CD4-positive, alpha-beta T cell (primary cell): ENCODE data around the gene ZGLP1. TPM values are rescaled to one million over a fixed set of nuclear protein-coding genes. Genes with fewer than 3 reads are reported as not detected.

Experiments used
- ATAC-seq: fragments of 200-7000 bp; cut with Tn5 transposase; one replicate; pipeline ENCODE4 v1.10.0; 2022; ENCODE audit warnings: mild to moderate bottlenecking; ENCODE audit not compliant: poor library complexity
- CTCF ChIA-PET: fragments of 350-600 bp; sonication (Branson Sonifier 250); formaldehyde crosslinking; loops from one replicate; lab custom pipeline; 2021; ENCODE audit warnings: antibody characterized with exemption, inconsistent platforms; lab: Charles Lee
- POLR2A ChIA-PET: fragments of 350-600 bp; sonication (Branson Sonifier 250); formaldehyde crosslinking; loops from one replicate; lab custom pipeline; 2021; ENCODE audit warnings: antibody characterized with exemption, inconsistent platforms; lab: Charles Lee
- DNase-seq, 14 experiments: peaks; one replicate each; pipeline ENCODE4 v3.0.0-alpha.2; 2013 to 2020; ENCODE audit warnings: mixed read lengths in 2 of 14
- H3K27ac ChIP-seq, 2 donors: one replicate each; pipeline versions ENCODE4 v1.5.1 to v1.7.0; 2013; ENCODE audit warnings: low read length in 2 of 2, low read depth in 1 of 2, mild to moderate bottlenecking in 1 of 2
- H3K27me3 ChIP-seq, 2 experiments: 1 replicate in 1 of 2; 2 replicates in 1 of 2; pipeline versions ENCODE4 v1.6.1 to v1.7.0; 2013; ENCODE audit warnings: low read length in 2 of 2, control low read depth in 1 of 2, mild to moderate bottlenecking in 1 of 2, moderate library complexity in 1 of 2; ENCODE audit not compliant: insufficient read depth in 2 of 2, control insufficient read depth in 1 of 2
- H3K36me3 ChIP-seq: one replicate; pipeline ENCODE4 v1.6.1; 2013; ENCODE audit warnings: low read length, control low read depth; ENCODE audit not compliant: insufficient read depth
- H3K4me1 ChIP-seq: one replicate; pipeline ENCODE4 v1.6.1; 2013; ENCODE audit warnings: low read length, control low read depth; ENCODE audit not compliant: insufficient read depth
- H3K4me3 ChIP-seq: one replicate; pipeline ENCODE4 v1.5.1; 2013; ENCODE audit warnings: mild to moderate bottlenecking, low read length, moderate library complexity
- H3K9me3 ChIP-seq, 2 experiments: 1 replicate in 1 of 2; 2 replicates in 1 of 2; pipeline versions ENCODE4 v1.6.1 to v1.7.0; 2013; ENCODE audit warnings: low read length in 2 of 2, mild to moderate bottlenecking in 2 of 2, control low read depth in 1 of 2, moderate library complexity in 1 of 2; ENCODE audit not compliant: control insufficient read depth in 1 of 2, insufficient read depth in 1 of 2
- H3K27ac Mint-ChIP-seq: one replicate; pipeline ENCODE4 v1.8.0; 2020; ENCODE audit warnings: mixed read lengths
- H3K27me3 Mint-ChIP-seq: one replicate; pipeline ENCODE4 v1.8.0; 2021; ENCODE audit warnings: mixed read lengths
- H3K36me3 Mint-ChIP-seq: one replicate; pipeline ENCODE4 v1.8.0; 2021; ENCODE audit warnings: low read depth, mixed read lengths
- H3K4me1 Mint-ChIP-seq: one replicate; pipeline ENCODE4 v1.8.0; 2021; ENCODE audit warnings: low read depth, mixed read lengths
- H3K4me3 Mint-ChIP-seq: one replicate; pipeline ENCODE4 v1.8.0; 2020; ENCODE audit warnings: mild to moderate bottlenecking, mixed read lengths
- H3K9me3 Mint-ChIP-seq: one replicate; pipeline ENCODE4 v1.8.0; 2020; ENCODE audit warnings: mixed read lengths
- CTCF ChIP-seq: fragments of 200-600 bp; IDR thresholded peaks from one replicate; pipeline ENCODE4 v1.8.0; 2022; ENCODE audit warnings: antibody characterized with exemption, mild to moderate bottlenecking
- intact Hi-C, 2 experiments: fragments of 100-400 bp; cut with DNase I in 1 of 2; cut with micrococcal nuclease in 1 of 2; formaldehyde crosslinking; loops; one replicate each; pipeline versions ENCODE4 v1.15.1 to v1.9.0; 2023 to 2025; cut with DNase I, micrococcal nuclease
- total RNA-seq, 174 experiments: library from RNA in 2 of 174; stranded (reverse) in 2 of 174; gene quantifications; one replicate each; pipeline ENCODE4 v1.2.3 and lab custom pipeline; 2021 to 2026

ZGLP1 gene
- total RNA-seq, 2 experiments from 2014 or later, result 1.6 to 2.6 TPM

- H3K9me3 Mint-ChIP-seq, result no peaks in the 10 kb centered on the region
- intact Hi-C loops, result no loop called here
- no peak overlapping the region for H3K27ac Mint-ChIP-seq
- peak overlapping the region; percentile 69 for H3K4me3 Mint-ChIP-seq
- no peaks in the 10 kb centered on the region for H3K36me3 Mint-ChIP-seq
- ChIA-PET POLR2A (interaction anchor here (5.0 kb wide), 1 partner anchor 22 kb away, joined by 39 read pairs; the partner anchor contains the start of gene ICAM1), CTCF (interaction anchor here (1.0 to 2.4 kb wide), 2 partner anchors 23 to 98 kb away, joined by 4 to 9 read pairs; partner anchors contain the start of gene ICAM1)
- DNase-seq (peak in 2 of 14 experiments; percentile 43 to 57), ATAC-seq (no peak)
- peaks cover 55% of the 10 kb centered on the region for H3K4me1 Mint-ChIP-seq
- no peak overlapping the region for H3K27ac ChIP-seq
- H3K4me3 ChIP-seq, result peak overlapping the region; percentile 48
- no peak for TF ChIP-seq CTCF
- no peaks in the 10 kb centered on the region for H3K36me3 ChIP-seq
- peaks cover 81% of the 10 kb centered on the region for H3K4me1 ChIP-seq
- peaks cover 80% of the 10 kb centered on the region for H3K27me3 Mint-ChIP-seq
- peaks cover 74 to 77% of the 10 kb centered on the region in 2 experiments for H3K27me3 ChIP-seq
- peaks cover 0 to 59% of the 10 kb centered on the region in 2 experiments for H3K9me3 ChIP-seq
Measured at GRCh38 chr19:10292789-10293636, 16.6 kb downstream of the ZGLP1 start.

GRCh38 chr19:10292206-10292788 lies 17.3 kb downstream of the ZGLP1 start:
- Mint-ChIP-seq H3K9me3 (no peaks in the 10 kb centered on the region), H3K36me3 (no peaks in the 10 kb centered on the region), H3K4me1 (peaks cover 62% of the 10 kb centered on the region), H3K27me3 (peaks cover 88% of the 10 kb centered on the region), H3K4me3 (peak overlapping the region; percentile 82), H3K27ac (peak overlapping the region; percentile 40)
- no peaks in the 10 kb centered on the region for H3K36me3 ChIP-seq
- peak overlapping the region; percentile 48 for H3K4me3 ChIP-seq
- intact Hi-C loops, result no loop called here
- ChIA-PET CTCF (interaction anchor here (0.8 to 2.4 kb wide), 4 partner anchors 22 to 99 kb away, joined by 3 to 9 read pairs (median 4); partner anchors contain the start of gene ICAM1), POLR2A (interaction anchor here (1.3 to 5.0 kb wide), 4 partner anchors 22 to 97 kb away, joined by 3 to 39 read pairs (median 6); partner anchors contain the start of genes ICAM1 and RAVER1)
- peak; percentile 45 for ATAC-seq
- peaks cover 0 to 66% of the 10 kb centered on the region in 2 experiments for H3K9me3 ChIP-seq
- peaks cover 82 to 85% of the 10 kb centered on the region in 2 experiments for H3K27me3 ChIP-seq
- TF ChIP-seq CTCF, result no peak
- DNase-seq, result peak in 12 of 14 experiments; percentile 38 to 79 (median 58)
- no peak overlapping the region for H3K27ac ChIP-seq
- peaks cover 88% of the 10 kb centered on the region for H3K4me1 ChIP-seq

GRCh38 chr19:10291554-10292205 lies 17.9 kb downstream of the ZGLP1 start:
- no peaks in the 10 kb centered on the region for H3K9me3 Mint-ChIP-seq
- H3K27ac ChIP-seq, result no peak overlapping the region
- H3K27me3 ChIP-seq, result peaks cover 87 to 88% of the 10 kb centered on the region in 2 experiments
- H3K36me3 ChIP-seq, result no peaks in the 10 kb centered on the region
- peaks cover 68% of the 10 kb centered on the region for H3K4me1 Mint-ChIP-seq
- ChIA-PET POLR2A (interaction anchor here (1.3 to 5.0 kb wide), 4 partner anchors 21 to 97 kb away, joined by 3 to 39 read pairs (median 6); partner anchors contain the start of genes ICAM1 and RAVER1), CTCF (interaction anchor here (0.5 to 2.4 kb wide), 5 partner anchors 13 to 72 kb away, joined by 3 to 9 read pairs (median 3); partner anchors contain the start of gene ICAM1)
- no peak for TF ChIP-seq CTCF
- H3K4me3 Mint-ChIP-seq, result peak overlapping the region; percentile 82
- ATAC-seq (no peak), DNase-seq (peak in 1 of 14 experiments; percentile 47)
- peaks cover under 1% of the 10 kb centered on the region for H3K36me3 Mint-ChIP-seq
- peak overlapping the region; percentile 40 for H3K27ac Mint-ChIP-seq
- intact Hi-C loops, result no loop called here
- H3K9me3 ChIP-seq, result peaks cover 0 to 71% of the 10 kb centered on the region in 2 experiments
- H3K4me1 ChIP-seq, result peaks cover 95% of the 10 kb centered on the region
- peaks cover 91% of the 10 kb centered on the region for H3K27me3 Mint-ChIP-seq
- H3K4me3 ChIP-seq, result peak overlapping the region; percentile 48
